ENCODE results near the gene PATZ1. TPM values are rescaled to one million over a fixed set of nuclear protein-coding genes. Genes with fewer than 3 reads are reported as not detected.
A peak's percentile ranks its signal among the peaks of the same experiment; 100 is the strongest.

PATZ1 gene
- total and polyA plus RNA-seq, 2 of the 8 experiments (the other 6 are each of a cell fraction or from before 2014, with no cell fraction given): 62.1 to 70.9 TPM

GRCh38 chr22:31282748-31283468 is 63.2 kb downstream of the PATZ1 start:
- POLR2A ChIA-PET (ENCODE audit: partially characterized antibody): interaction anchor here (0.6 to 2.0 kb wide), 3 partner anchors 13 to 33 kb away, joined by 3 to 6 read pairs (median 3); no protein-coding TSS in a partner anchor
- TF ChIP-seq MAFK (IDR thresholded peaks at IDR 0.05; ENCODE audit: low read depth, low read length) (no peak), POLR2A (IDR thresholded peaks at IDR 0.05; ENCODE audit: control extremely low read depth in 1 of 2, low read depth in 2 of 2, low read length in 2 of 2) (0 out of 3 replicates have a peak, but pooled peaks of 1 of the 2 experiments have one; percentile 32), CTBP2 (IDR thresholded peaks at IDR 0.05; ENCODE audit: borderline replicate concordance, insufficient read depth, insufficient read length, low read length) (no peak), GABPA (IDR thresholded peaks at IDR 0.05; ENCODE audit: borderline replicate concordance, insufficient read depth, low read length) (no peak), SIX5 (IDR thresholded peaks at IDR 0.05; ENCODE audit: low read depth, low read length) (no peak)
- 83% methylated on average over 8 of the region's 8 CpGs; no CpG with 5 or more reads in 1 of the 2 experiments for WGBS, 2 experiments (ENCODE audit: extremely low coverage in 1 of 2, insufficient coverage in 1 of 2, insufficient read length in 1 of 2, insufficient replicate concordance in 2 of 2, low coverage in 1 of 2, low lambda C conversion rate in 2 of 2, missing lambda C conversion rate in 1 of 2)
- Histone ChIP-seq H3K79me1 (ENCODE audit: low read depth, low read length) (no peaks in the 10 kb centered on the region), H3K79me2 (ENCODE audit: control insufficient read depth in 1 of 2, insufficient read depth in 2 of 2, low read length in 2 of 2) (no peaks in the 10 kb centered on the region), H3K4ac (replicated peaks; ENCODE audit: insufficient read length, low read depth, low read length) (no peak overlapping the region), H3K4me3 (ENCODE audit: extremely low read depth in 1 of 4, insufficient read depth in 2 of 4, low read depth in 3 of 4, low read length in 4 of 4) (no peak overlapping the region), H3K9ac (replicated peaks in 1 of 4; ENCODE audit: extremely low read depth in 1 of 4, low read depth in 3 of 4, low read length in 3 of 4) (no peak overlapping the region; a peak in 1 of 7 replicates), H2BK15ac (ENCODE audit: low read length) (no peak overlapping the region), H2AK5ac (ENCODE audit: low read depth, low read length) (no peak overlapping the region), H3K23me2 (ENCODE audit: low read depth, low read length) (no peaks in the 10 kb centered on the region), H4K91ac (replicated peaks; ENCODE audit: insufficient read length, low read length) (no peak overlapping the region), H4K8ac (ENCODE audit: extremely low read depth, insufficient read depth, low read length) (no peak overlapping the region; the same call in 1 of the 2 replicates), H3K36me3 (ENCODE audit: control insufficient read depth in 2 of 4, insufficient read depth in 4 of 4, low read length in 3 of 4) (peaks cover 0 to 6% (median 5%) of the 10 kb centered on the region in 4 experiments; a peak in 2 of 8 replicates), H3K56ac (replicated peaks; ENCODE audit: insufficient read length, low read depth, low read length) (no peak overlapping the region), H3K14ac (ENCODE audit: insufficient read length) (no peak overlapping the region), H3K27me3 (replicated peaks in 1 of 4; ENCODE audit: control insufficient read depth in 3 of 4, extremely low read depth in 1 of 4, insufficient read depth in 3 of 4, low read length in 3 of 4) (no peaks in the 10 kb centered on the region), H2BK20ac (ENCODE audit: low read length) (no peak overlapping the region), H2AFZ (ENCODE audit: low read length) (no peak overlapping the region), H2BK120ac (replicated peaks; ENCODE audit: low read depth, low read length) (no peak overlapping the region), H3K9me3 (ENCODE audit: insufficient read depth in 2 of 2, low read depth in 1 of 2, low read length in 1 of 2) (no peaks in the 10 kb centered on the region), H3K18ac (ENCODE audit: extremely low read depth, low read length) (no peak overlapping the region), H3K4me1 (replicated peaks in 1 of 4; ENCODE audit: control insufficient read depth in 3 of 4, insufficient read depth in 4 of 4, low read length in 3 of 4) (peaks cover 0 to 2% (median 0%) of the 10 kb centered on the region in 4 experiments; a peak in 2 of 7 replicates), H4K20me1 (replicated peaks in 1 of 2; ENCODE audit: control insufficient read depth in 1 of 2, insufficient read depth in 2 of 2, low read length in 2 of 2) (peaks cover 2% of the 10 kb centered on the region in 2 experiments), H2BK12ac (ENCODE audit: low read depth, low read length) (no peak overlapping the region), H3K23ac (ENCODE audit: insufficient read length) (no peak overlapping the region), H3K4me2 (ENCODE audit: insufficient read depth in 1 of 2, low read depth in 2 of 2, low read length in 2 of 2) (no peak overlapping the region), H4K5ac (ENCODE audit: insufficient read length, low read depth, low read length) (no peak overlapping the region), H2BK5ac (ENCODE audit: low read depth, low read length) (no peak overlapping the region), H3K27ac (ENCODE audit: low read depth, low read length) (no peak overlapping the region)
- CTCF ChIA-PET (ENCODE audit: partially characterized antibody): interaction anchor here (0.6 to 5.5 kb wide), 6 partner anchors 8 to 196 kb away, joined by 3 to 50 read pairs (median 4); no protein-coding TSS in a partner anchor
- no peak for DNase-seq (ENCODE audit: low read depth in 1 of 2, low spot score in 2 of 2)
- FAIRE-seq: no peak
